Measurements from ENCODE around the gene HDAC11. TPM values are rescaled to one million over a fixed set of nuclear protein-coding genes. Genes with fewer than 3 reads are reported as not detected.

The HDAC11 gene
- total RNA-seq, 2 experiments from 2014 or later = 0.74 to 1.1 TPM

GRCh38 chr3:13550791-13551360 is 70.8 kb downstream of the HDAC11 start:
- Histone ChIP-seq H3K9me2 (ENCODE audit: insufficient read depth, low read length) (no peaks in the 10 kb centered on the region), H3K79me2 (ENCODE audit: insufficient read depth, low read depth, low read length) (no peaks in the 10 kb centered on the region), H3K9me3 (ENCODE audit: low read length) (no peaks in the 10 kb centered on the region), H3K4me3 (ENCODE audit: low read depth, low read length, poor library complexity, severe bottlenecking) (no peak overlapping the region), H3K4me2 (ENCODE audit: low read length) (no peak overlapping the region), H4K20me1 (ENCODE audit: insufficient read depth, low read length) (no peaks in the 10 kb centered on the region), H3K36me3 (ENCODE audit: insufficient read depth, low read length) (no peaks in the 10 kb centered on the region), H3K27ac (ENCODE audit: low read depth, low read length, poor library complexity, severe bottlenecking) (no peak overlapping the region), H3K4me1 (ENCODE audit: insufficient read depth, low read length, poor library complexity, severe bottlenecking) (no peaks in the 10 kb centered on the region), H2AFZ (ENCODE audit: low read length) (no peak overlapping the region)
- ChIA-PET CTCF (ENCODE audit: unreplicated experiment) (no interaction called here), POLR2A (interaction anchor here (0.6 kb wide), 1 partner anchor 1131 kb away, joined by 3 read pairs; no protein-coding TSS in a partner anchor)
- no TSS peak for BruUV-seq (replicated peaks)
- intact Hi-C loops (cut with micrococcal nuclease; ENCODE audit: unreplicated experiment) = no loop called here
- DNase-seq (ENCODE audit: low spot score) = no peak
- TF ChIP-seq CTCF (conservative IDR thresholded peaks at IDR 0.05; ENCODE audit: low read length) (no peak), EZH2phosphoT487 (IDR thresholded peaks at IDR 0.05; ENCODE audit: borderline replicate concordance, low read depth, low read length) (no peak)

GRCh38 chr3:13552857-13553652 is 72.9 kb downstream of the HDAC11 start:
- Histone ChIP-seq H3K9me3 (ENCODE audit: low read length) (no peaks in the 10 kb centered on the region), H3K4me1 (ENCODE audit: insufficient read depth, low read length, poor library complexity, severe bottlenecking) (peaks cover 12% of the 10 kb centered on the region), H3K79me2 (ENCODE audit: insufficient read depth, low read depth, low read length) (no peaks in the 10 kb centered on the region), H3K4me3 (ENCODE audit: low read depth, low read length, poor library complexity, severe bottlenecking) (no peak overlapping the region), H3K9me2 (ENCODE audit: insufficient read depth, low read length) (no peaks in the 10 kb centered on the region), H3K4me2 (ENCODE audit: low read length) (no peak overlapping the region), H4K20me1 (ENCODE audit: insufficient read depth, low read length) (no peaks in the 10 kb centered on the region), H2AFZ (ENCODE audit: low read length) (no peak overlapping the region), H3K27ac (ENCODE audit: low read depth, low read length, poor library complexity, severe bottlenecking) (no peak overlapping the region), H3K36me3 (ENCODE audit: insufficient read depth, low read length) (no peaks in the 10 kb centered on the region)
- CTCF ChIA-PET (ENCODE audit: unreplicated experiment) = no interaction called here
- TF ChIP-seq EZH2phosphoT487 (IDR thresholded peaks at IDR 0.05; ENCODE audit: borderline replicate concordance, low read depth, low read length) (no peak), CTCF (conservative IDR thresholded peaks at IDR 0.05; ENCODE audit: low read length) (no peak)
- DNase-seq (ENCODE audit: low spot score) = no peak
- POLR2A ChIA-PET = no interaction called here
- no TSS peak for BruUV-seq (replicated peaks)
- intact Hi-C loops (cut with micrococcal nuclease; ENCODE audit: unreplicated experiment) = no loop called here

- Histone ChIP-seq H3K4me2 (ENCODE audit: low read length) (no peak overlapping the region), H3K27ac (ENCODE audit: low read depth, low read length, poor library complexity, severe bottlenecking) (no peak overlapping the region), H3K9me3 (ENCODE audit: low read length) (no peaks in the 10 kb centered on the region), H3K36me3 (ENCODE audit: insufficient read depth, low read length) (no peaks in the 10 kb centered on the region), H3K4me3 (ENCODE audit: low read depth, low read length, poor library complexity, severe bottlenecking) (no peak overlapping the region), H3K4me1 (ENCODE audit: insufficient read depth, low read length, poor library complexity, severe bottlenecking) (peaks cover 12% of the 10 kb centered on the region), H3K9me2 (ENCODE audit: insufficient read depth, low read length) (no peaks in the 10 kb centered on the region), H4K20me1 (ENCODE audit: insufficient read depth, low read length) (no peaks in the 10 kb centered on the region), H2AFZ (ENCODE audit: low read length) (no peak overlapping the region), H3K79me2 (ENCODE audit: insufficient read depth, low read depth, low read length) (no peaks in the 10 kb centered on the region)
- POLR2A ChIA-PET = no interaction called here
- TF ChIP-seq EZH2phosphoT487 (IDR thresholded peaks at IDR 0.05; ENCODE audit: borderline replicate concordance, low read depth, low read length) (no peak), CTCF (conservative IDR thresholded peaks at IDR 0.05; ENCODE audit: low read length) (no peak)
- intact Hi-C loops (cut with micrococcal nuclease; ENCODE audit: unreplicated experiment) = no loop called here
- BruUV-seq (replicated peaks) = no TSS peak
- CTCF ChIA-PET (ENCODE audit: unreplicated experiment) = interaction anchor here (0.5 kb wide), 1 partner anchor 224 kb away, joined by 3 read pairs; no protein-coding TSS in a partner anchor
- peak; percentile 6 for DNase-seq (ENCODE audit: low spot score)
These were observed 73.6 kb downstream of the HDAC11 start for GRCh38 chr3:13553686-13554085.

All from OCI-LY7 (cell line).